NCI-H2029 (cell line): ENCODE data around the gene EEF1A2.

Experiments used
- DNase-seq: peaks from one replicate; lab custom pipeline; 2025; lab: John Stamatoyannopoulos, UW

The EEF1A2 gene

DNA sequence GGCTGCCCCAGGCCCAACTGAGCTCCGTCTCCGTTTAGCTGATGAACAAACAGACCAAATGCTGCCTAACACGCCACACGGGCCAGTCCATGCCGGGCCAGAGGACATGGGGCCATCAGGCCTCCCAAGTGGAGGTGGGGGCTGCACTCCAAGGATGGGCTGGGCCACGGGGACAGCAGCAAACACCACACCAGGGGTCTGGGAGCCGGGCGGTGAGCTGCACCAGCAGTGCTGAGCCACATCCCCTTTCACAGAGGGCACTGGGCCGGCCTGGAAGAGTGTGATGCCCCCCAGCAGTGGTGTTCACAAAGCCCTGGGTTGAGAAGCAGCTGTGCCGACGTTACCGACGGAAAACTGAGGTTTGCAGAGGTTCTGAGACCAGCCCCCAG, 29.2 kb downstream of the EEF1A2 start:
- no peak for DNase-seq

DNA sequence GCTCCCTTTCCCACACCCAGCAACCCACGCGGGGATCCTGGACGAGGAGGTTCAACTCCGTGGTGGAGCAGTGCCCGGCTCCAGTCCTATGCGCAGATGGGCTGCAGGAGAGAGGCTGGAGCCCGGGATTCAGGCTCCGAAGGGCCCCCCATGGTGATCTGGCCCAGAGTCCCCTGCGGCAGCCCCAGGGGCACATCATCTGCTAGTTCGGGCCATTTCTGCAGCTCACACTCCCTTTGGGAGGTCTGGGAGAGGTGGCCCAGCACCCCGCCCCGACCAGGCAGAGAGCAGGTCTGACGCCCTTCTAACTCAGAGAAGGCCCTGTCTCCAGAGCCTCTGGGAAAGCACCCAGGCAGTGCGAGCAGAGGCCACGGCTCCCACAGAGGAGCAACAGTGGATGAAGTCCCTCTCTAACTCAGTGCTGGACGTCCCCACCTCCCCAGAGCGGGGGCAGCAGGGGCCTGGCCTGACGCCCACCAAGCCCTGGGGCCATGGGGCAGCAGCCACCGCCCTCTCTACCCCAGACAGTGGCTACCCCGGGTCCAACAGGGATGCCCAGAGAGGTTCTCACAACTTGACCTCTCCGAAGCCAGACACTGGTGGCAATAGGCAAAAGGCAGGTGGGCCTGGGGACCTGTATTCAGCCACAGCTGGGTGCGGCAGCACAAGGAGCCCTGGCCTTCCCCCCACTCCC, 29.7 kb downstream of the EEF1A2 start:
- DNase-seq = no peak

GRCh38 chr20:63468421-63468820, 30.5 kb downstream of the EEF1A2 start:
- no peak for DNase-seq

DNA sequence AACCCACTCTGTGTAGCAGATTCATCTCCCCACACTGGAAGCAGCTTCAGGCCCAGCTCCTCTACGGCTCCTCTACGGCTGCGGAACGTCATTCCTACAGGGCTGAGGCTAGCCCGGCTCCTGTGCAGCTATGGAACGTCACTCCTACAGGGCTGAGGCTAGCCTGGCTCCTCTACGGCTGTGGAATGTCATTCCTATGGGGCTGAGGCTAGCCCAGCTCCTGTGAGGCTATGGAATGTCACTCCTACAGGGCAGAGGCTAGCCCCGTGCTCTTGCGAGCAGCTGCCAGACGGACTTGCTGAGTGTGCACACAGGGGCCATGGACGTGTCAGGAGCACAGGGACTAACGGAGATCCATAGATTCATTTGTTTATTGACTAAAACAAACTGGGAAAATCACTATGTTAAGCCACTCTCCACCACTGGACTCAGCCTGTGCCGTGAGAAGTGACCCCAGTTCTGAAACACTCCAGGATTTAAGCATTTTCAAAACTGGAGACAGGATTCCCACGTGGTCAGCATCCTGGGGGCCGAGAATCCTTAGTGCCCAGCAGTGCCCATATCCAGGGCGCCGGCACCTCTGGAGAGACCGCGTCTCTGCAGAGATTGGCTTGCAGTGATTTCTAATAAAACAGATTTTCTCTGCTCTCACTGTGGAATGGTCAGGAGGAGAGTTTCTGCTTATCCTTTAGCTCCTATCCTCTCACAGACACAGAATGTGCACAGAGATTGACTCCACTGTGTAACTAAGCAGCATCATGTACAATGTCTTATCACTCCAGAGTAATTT, 31.4 kb downstream of the EEF1A2 start:
- DNase-seq = no peak

DNA sequence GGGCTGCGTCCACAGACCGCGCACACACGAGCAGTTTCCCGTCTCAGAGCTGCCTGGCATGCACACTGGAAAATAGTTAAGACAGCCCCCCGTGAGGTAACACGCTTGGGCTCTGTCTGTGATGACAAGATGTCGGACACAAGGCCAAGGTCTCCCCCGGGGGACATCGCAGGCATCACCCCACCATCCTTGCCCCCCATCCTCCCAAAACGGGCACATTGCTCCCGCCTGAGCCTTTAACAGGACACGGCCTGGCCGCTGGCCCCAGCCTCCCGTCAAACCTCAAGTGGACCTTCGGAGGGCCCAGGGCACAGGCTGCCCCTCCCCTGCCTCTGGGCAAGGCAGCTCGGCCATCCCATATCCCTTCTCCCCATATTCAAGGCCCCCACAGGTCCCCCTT, 32.0 kb downstream of the EEF1A2 start:
- DNase-seq = no peak

- no peak for DNase-seq
Measured at GRCh38 chr20:63466250-63466825, 32.5 kb downstream of the EEF1A2 start.

GRCh38 chr20:63465380-63466249, 33.3 kb downstream of the EEF1A2 start:
- DNase-seq = no peak

DNA sequence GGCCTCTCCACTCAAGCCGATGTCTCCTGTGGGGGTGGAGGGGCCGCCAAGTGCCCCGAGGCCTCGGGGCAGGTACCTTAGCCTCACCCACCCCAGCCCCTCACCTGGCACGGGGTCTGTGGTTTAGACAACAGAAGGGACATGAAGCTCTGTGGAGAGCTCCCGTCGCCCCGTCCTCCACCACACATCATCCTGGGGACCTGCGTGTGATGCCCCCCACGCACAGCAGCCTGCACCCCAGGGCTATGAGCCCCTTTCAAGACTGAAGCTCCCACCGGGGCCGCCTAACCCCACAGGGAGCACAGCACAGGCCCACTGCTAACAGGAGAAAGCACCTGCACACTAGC, 34.6 kb downstream of the EEF1A2 start:
- no peak for DNase-seq

- no peak for DNase-seq
Measured at GRCh38 chr20:63463400-63464288, 35.2 kb downstream of the EEF1A2 start.

- no peak for DNase-seq
Measured at GRCh38 chr20:63462244-63462643, 36.6 kb downstream of the EEF1A2 start.

DNA sequence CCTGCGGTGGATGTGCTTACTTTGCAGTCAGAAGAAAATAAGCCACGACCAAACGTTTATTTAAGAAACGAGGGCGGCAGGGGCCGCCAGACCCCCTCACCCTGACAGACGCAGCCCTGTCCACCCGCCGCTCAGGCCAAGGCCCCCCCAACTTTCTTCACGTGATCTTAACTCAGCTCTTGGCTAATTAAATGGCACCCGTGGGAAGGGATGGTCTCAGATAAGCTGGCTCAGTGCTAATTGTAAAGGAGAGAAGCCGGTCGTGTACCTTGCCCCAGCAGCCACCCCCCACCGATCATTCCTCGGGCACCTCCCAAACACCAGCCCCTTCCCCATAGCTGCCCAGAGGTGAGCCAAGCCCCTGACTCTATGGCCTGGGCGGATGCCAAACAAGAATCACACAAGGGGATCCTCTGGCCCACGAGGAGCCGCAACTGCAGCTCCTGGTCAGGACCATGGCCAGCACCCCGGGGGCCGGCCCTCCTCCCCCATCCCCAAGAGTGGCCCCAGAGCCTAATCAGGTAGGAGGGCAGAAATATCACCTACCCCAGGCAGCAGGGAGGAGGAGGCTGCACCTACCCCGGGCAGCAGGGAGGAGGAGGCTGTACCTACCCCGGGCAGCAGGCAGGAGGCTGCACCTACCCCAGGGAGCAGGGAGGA, 37.6 kb downstream of the EEF1A2 start:
- DNase-seq = no peak

- DNase-seq = no peak
Measured at GRCh38 chr20:63459070-63459380, 39.9 kb downstream of the EEF1A2 start.

DNA sequence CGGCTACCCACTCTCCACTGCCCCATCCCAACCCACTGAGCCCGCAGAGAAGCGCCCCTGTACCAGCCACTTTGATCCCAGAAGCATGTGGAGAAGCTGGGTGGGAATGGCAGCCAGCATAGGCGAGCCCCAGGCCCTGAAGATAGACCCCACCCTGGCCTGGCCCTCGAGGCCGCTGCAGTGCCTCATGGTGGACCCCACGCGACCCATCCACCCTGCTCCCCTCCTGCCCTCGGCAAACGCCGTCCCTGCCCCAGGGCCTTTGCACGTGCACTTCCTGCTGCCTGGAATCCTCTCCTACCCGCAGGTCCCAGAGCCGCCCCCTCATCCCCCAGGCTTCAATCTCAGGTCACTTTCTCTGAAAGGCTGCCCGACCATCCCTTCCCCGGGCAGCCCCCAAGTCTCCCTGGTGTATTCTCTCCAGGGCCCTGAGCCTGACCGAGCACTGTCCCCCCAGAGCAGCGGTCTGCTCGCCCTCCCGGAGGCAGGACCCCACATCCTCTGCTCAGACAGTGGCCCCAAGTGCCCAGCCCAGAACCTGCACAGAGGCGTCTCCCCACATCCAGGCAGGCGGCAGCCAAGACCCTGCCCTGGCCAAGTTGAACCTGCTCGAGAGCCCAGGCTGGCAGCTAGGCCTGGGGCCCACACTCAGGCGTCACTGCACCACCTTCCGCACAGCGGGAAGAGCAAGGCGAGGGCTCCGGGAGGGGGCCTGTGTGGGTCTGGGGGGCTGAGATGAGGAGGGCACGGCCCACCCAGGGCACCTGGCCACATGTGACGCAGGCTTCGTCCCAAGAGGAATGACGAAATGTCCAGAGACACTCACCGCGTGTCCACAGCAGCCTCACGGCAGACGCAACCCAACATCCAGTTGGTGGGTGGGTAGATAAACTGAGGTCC, 40.5 kb downstream of the EEF1A2 start:
- no peak for DNase-seq

DNA sequence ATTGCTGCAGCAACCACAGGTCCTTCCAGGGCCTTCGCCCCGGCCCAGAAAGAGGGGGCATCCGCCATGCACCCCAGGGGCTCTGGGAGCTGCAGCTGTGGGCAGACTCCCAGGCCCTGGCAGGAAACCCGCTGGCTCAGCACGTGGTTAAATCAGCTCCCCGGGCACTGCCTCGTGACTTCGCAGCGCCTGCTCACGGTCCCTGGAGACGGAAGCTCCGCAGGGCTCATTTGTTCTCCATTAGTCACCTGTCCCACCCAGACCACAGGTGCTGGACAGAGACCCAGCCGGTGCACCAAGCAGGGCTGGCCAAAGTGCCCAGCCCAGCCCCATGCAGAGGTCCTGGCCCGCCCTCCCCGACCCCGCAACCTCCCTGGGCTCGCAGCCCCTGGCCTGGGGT, 41.1 kb downstream of the EEF1A2 start:
- DNase-seq = no peak

DNA sequence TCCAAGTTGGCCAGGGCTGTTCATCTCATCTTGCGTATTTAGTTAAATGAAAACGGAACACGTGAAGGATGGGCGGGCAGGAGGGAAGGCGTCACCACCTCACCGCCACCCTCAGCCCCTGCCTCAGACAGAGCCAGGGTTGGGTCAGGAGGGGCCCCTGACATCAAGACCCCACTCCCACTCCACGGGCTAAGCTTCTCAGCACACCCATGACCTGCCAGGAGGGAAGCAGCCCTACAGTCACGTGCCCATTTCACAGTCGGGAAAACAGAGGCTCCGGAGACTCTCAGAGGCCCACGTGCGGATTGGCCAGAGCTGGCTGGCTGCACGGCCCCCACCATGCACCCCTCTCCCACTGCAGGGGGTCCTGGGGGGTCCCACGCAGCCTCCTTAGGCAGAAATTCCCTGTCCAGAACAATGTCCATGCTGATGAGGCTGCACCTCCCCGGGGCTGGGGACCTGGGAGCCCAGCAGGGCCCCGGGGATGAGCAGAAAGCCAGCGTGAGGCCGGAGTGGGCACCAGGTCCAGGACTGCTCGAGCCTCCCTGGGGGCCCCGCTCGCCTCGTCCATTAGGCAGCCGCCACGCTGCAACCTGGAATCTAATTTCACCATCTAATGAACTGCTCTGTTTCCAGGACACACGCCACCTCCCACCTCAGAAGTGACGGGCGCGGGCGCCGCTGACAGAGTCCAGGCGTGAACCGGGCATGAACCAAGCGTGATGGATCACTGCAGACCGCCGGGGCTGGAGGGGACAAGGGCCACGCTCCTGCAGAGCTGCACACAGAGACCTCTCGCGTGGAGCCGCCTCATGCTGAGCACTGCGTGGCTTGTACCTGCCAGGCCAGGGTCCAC, 42.2 kb downstream of the EEF1A2 start:
- no peak for DNase-seq

DNA sequence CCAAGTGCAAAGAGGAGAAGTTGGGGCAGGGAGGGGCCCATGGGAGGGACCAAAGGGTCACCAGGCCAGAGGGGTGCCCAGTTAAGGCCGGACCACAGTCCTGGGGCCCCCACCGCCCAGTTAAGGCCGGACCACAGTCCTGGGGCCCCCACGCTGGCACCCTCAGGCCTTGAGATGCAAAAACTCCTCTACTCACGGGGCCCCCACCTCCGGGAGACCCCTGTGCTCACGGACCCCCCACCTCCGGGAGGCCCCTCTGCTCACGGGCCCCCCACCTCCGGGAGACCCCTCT, 43.4 kb downstream of the EEF1A2 start:
- no peak for DNase-seq

DNA sequence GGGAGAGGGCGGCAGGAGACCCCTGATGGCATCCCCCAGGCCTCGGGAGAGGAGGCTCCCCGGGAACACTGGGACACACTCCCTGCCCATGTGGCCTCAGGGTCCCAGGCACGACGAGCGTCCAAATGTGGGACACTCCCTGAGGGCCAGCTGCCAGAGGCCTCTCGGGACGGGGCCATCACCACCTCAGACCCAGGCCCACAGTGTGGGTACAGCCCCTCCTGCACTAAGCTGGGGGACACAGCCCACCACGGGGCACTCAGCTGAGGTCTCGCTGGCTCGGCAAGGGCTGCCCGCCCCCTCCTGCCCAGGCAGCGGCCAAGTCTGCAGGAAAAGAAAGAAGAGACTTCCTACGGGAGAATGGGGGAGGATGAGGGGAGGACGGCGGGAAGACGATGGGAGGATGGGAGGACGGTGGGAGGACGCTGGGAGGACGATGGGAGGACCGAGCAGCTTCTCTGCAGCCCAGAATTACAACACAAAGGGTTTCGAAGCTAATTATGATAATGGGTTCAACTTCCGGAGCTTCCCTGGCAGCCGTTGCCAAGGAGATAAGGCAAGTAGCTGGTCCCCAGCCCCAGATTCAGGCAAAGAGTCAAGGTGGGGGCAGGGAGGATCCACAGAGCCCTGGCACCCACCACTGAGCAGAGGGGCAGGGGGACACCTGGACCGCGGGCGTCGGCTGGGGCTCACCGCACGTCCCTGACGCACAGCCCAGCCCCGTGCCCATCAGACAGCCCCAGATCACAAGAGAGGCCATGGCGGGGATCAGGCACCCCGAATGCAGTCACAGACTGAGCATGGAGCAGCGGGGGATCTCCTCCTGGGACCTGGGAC, 43.9 kb downstream of the EEF1A2 start:
- DNase-seq = no peak

DNA sequence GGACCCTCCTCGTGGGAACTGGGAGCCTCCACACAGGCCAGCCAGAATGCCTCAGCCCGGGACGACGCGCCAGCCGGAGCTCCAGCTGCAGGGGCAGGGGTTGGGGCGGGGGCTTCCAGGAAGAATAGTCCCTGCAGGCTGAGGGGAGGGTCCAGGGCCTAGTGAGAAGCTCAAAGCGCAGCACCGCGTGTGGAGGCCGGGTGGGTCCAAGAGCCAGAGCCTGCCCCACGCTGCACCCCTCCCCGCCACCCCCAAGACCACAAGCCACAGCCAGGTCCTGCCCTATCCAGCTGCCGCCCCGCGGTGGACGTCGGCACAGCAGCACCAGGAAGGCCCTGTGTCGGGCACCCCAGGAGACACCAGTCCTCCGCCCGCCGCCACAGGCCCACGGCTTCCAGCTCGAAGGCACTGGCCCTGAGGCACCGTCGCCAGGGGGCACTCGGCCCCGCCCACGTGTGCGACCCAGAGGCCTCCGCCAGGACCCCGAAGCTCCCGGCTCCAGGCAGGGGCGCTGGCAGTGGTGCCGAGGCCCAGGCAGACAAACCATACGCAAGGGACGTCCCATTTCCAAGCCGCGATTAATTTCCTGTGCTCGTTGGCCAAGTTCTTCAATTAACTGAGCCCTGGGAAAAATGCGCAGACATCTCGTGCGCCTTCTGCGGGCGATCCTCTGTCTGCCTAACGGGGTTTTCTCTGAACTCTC, 45.9 kb downstream of the EEF1A2 start:
- no peak for DNase-seq
